K562 (cell line): Measurements from ENCODE around the gene NUP35. TPM values are rescaled to one million over a fixed set of nuclear protein-coding genes. Genes with fewer than 3 reads are reported as not detected.

Source experiments
- ATAC-seq: fragments of 200-7000 bp; cut with Tn5 transposase; 3 replicates; pipeline ENCODE4 v1.9.1; 2020; ENCODE audit warnings: moderate library complexity
- BruUV-seq: library from RNA; stranded (reverse); fragments of 400-500 nt; replicated peaks from 2 replicates; lab custom pipeline; 2021; lab: Mats Ljungman, UMichigan
- CTCF ChIA-PET: fragments of 300-600 bp; formaldehyde crosslinking; extraction: SDS; loops from one replicate; lab custom pipeline; 2021; ENCODE audit warnings: low intra/inter-chr PET ratio; lab: Yijun Ruan, JAX
- POLR2A ChIA-PET: fragments of 300-600, 350-650 bp; sonication (Branson Sonifier 250); formaldehyde crosslinking; extraction: SDS; loops from one replicate; lab custom pipeline; 2021; ENCODE audit warnings: antibody characterized with exemption, inconsistent platforms; lab: Yijun Ruan, JAX
- DNase-seq, 4 experiments: peaks; one replicate each; pipeline versions ENCODE4 v3.0.0 to v3.0.0-alpha.2; 2011 to 2018; ENCODE audit warnings: low spot score in 3 of 4, mixed read lengths in 3 of 4; ENCODE audit errors: extremely low read depth in 1 of 4
- FAIRE-seq: peaks from 2 replicates; lab custom pipeline; 2011; peaks lifted over from hg19 to GRCh38; lab: Jason Lieb, UNC
- H2AFZ ChIP-seq: 2 replicates; pipeline ENCODE4 v1.6.0; 2011; ENCODE audit warnings: low read depth, low read length, control low read depth, inconsistent platforms
- H3K27ac ChIP-seq: fragments of 200-600 bp; 3 replicates; pipeline ENCODE4 v1.8.0; 2011; ENCODE audit warnings: low read depth, mild to moderate bottlenecking, control low read depth, inconsistent platforms, low read length, moderate library complexity, mixed read lengths; ENCODE audit errors: extremely low read depth
- H3K27me3 ChIP-seq, 2 experiments: fragments of 300-600 bp in 1 of 2; 2 replicates in 1 of 2; 3 replicates in 1 of 2; pipeline versions ENCODE4 v1.6.0 to v1.8.0; 2011; ENCODE audit warnings: inconsistent platforms in 2 of 2, low read length in 2 of 2, mild to moderate bottlenecking in 1 of 2, mixed read lengths in 1 of 2, moderate library complexity in 1 of 2; ENCODE audit not compliant: control insufficient read depth in 2 of 2, insufficient read depth in 2 of 2
- H3K36me3 ChIP-seq: fragments of 300-600 bp; 3 replicates; pipeline ENCODE4 v1.8.0; 2011; ENCODE audit warnings: mild to moderate bottlenecking, low read length, inconsistent platforms; ENCODE audit not compliant: control insufficient read depth, insufficient read depth
- H3K4me1 ChIP-seq, 2 experiments: fragments of 200-600 bp in 1 of 2; replicated peaks in 1 of 2; 2 replicates in 1 of 2; 3 replicates in 1 of 2; pipeline versions ENCODE4 v1.5.1 to v1.8.0; 2011; ENCODE audit warnings: inconsistent platforms in 2 of 2, low read length in 2 of 2, mild to moderate bottlenecking in 1 of 2, mixed read lengths in 1 of 2, moderate library complexity in 1 of 2; ENCODE audit not compliant: control insufficient read depth in 2 of 2, insufficient read depth in 2 of 2
- H3K4me2 ChIP-seq: 2 replicates; pipeline ENCODE4 v1.6.1; 2011; ENCODE audit warnings: low read length, control low read depth, inconsistent platforms, mixed read lengths; ENCODE audit not compliant: insufficient read depth
- H3K4me3 ChIP-seq: fragments of 200-600 bp; sonication (generic), shearing (Covaris generic); 2 replicates; pipeline ENCODE4 v1.5.1; 2016; ENCODE audit warnings: control low read depth, inconsistent platforms
- H3K79me2 ChIP-seq: fragments of 200-600 bp; 3 replicates; pipeline ENCODE4 v1.8.0; 2011; ENCODE audit warnings: low read length, inconsistent platforms; ENCODE audit not compliant: control insufficient read depth, insufficient read depth
- H3K9ac ChIP-seq, 2 experiments: 2 replicates each; pipeline versions ENCODE4 v1.6.0 to v1.6.1; 2011; ENCODE audit warnings: low read depth in 2 of 2, low read length in 2 of 2, control low read depth in 1 of 2, inconsistent platforms in 1 of 2, mild to moderate bottlenecking in 1 of 2, mixed read lengths in 1 of 2; ENCODE audit not compliant: insufficient read depth in 1 of 2
- H3K9me1 ChIP-seq: one replicate; pipeline ENCODE4 v1.6.0; 2011; ENCODE audit warnings: inconsistent platforms, mild to moderate bottlenecking, low read length, moderate library complexity; ENCODE audit not compliant: control insufficient read depth, insufficient read depth
- H3K9me3 ChIP-seq: replicated peaks from 2 replicates; pipeline ENCODE4 v1.5.1; 2011; ENCODE audit warnings: low read depth, low read length, inconsistent platforms; ENCODE audit not compliant: control insufficient read depth, insufficient read depth
- H4K20me1 ChIP-seq: replicated peaks from 2 replicates; pipeline ENCODE4 v1.6.1; 2011; ENCODE audit warnings: low read length, inconsistent platforms, mixed read lengths; ENCODE audit not compliant: control insufficient read depth, insufficient read depth
- BACH1 ChIP-seq: fragments of 200-800 bp; sonication (Bioruptor generic); IDR thresholded peaks from 2 replicates; pipeline ENCODE4 v1.6.1; 2016; ENCODE audit warnings: missing genetic modification characterization, missing compliant biosample characterization
- CREB1 ChIP-seq, 2 experiments: sonication (generic) in 1 of 2; formaldehyde crosslinking in 1 of 2; IDR thresholded peaks; 2 replicates each; pipeline versions ENCODE4 v1.6.1 to v1.8.0; 2012 to 2022; ENCODE audit warnings: inconsistent platforms in 1 of 2, mild to moderate bottlenecking in 1 of 2, missing genetic modification reagents in 1 of 2, moderate library complexity in 1 of 2
- CREBBP ChIP-seq: IDR thresholded peaks from one replicate; pipeline ENCODE4 v1.6.1; 2012; ENCODE audit warnings: low read depth, mild to moderate bottlenecking, control low read depth, inconsistent platforms, low read length
- CTBP1 ChIP-seq: fragments of 450-650 bp; IDR thresholded peaks from 2 replicates; pipeline ENCODE4 v1.6.1; 2016; ENCODE audit warnings: borderline replicate concordance
- ELF4 ChIP-seq: fragments of 450-650 bp; formaldehyde crosslinking; IDR thresholded peaks from 2 replicates; pipeline ENCODE4 v1.4.0; 2022; ENCODE audit warnings: missing genetic modification characterization
- FOXJ2 ChIP-seq: fragments of 200-800 bp; sonication (Bioruptor generic); IDR thresholded peaks from 2 replicates; pipeline ENCODE4 v1.6.1; 2016; ENCODE audit warnings: missing genetic modification characterization, missing compliant biosample characterization
- FOXK2 ChIP-seq, 2 experiments: fragments of 450-650 bp; IDR thresholded peaks in 1 of 2; conservative IDR thresholded peaks in 1 of 2; 2 replicates each; pipeline ENCODE4 v1.6.1; 2016; ENCODE audit warnings: low read depth in 2 of 2, mild to moderate bottlenecking in 1 of 2
- KAT8 ChIP-seq: fragments of 450-650 bp; IDR thresholded peaks from 2 replicates; pipeline ENCODE4 v1.6.1; 2016; ENCODE audit warnings: low read depth, mild to moderate bottlenecking
- KDM5B ChIP-seq: fragments of 200-600 bp; sonication (generic); IDR thresholded peaks from 2 replicates; pipeline ENCODE4 v1.6.1; 2012; ENCODE audit warnings: low read depth, mild to moderate bottlenecking, moderate library complexity, low read length, control low read depth, inconsistent platforms; ENCODE audit not compliant: insufficient replicate concordance
- MCM3 ChIP-seq: fragments of 450-650 bp; IDR thresholded peaks from 2 replicates; pipeline ENCODE4 v1.6.1; 2016
- PHF8 ChIP-seq: fragments of 200-600 bp; sonication (generic); IDR thresholded peaks from 2 replicates; pipeline ENCODE4 v1.6.1; 2012; ENCODE audit warnings: mixed run types, mild to moderate bottlenecking, inconsistent platforms, low read length, moderate library complexity, borderline replicate concordance
- SREBF2 ChIP-seq: sonication (generic); formaldehyde crosslinking; IDR thresholded peaks from 2 replicates; pipeline ENCODE4 v1.4.0; 2020; ENCODE audit warnings: mild to moderate bottlenecking, missing genetic modification reagents
- SRSF7 ChIP-seq: fragments of 200-400 bp; formaldehyde crosslinking; optimal IDR thresholded peaks from 2 replicates; pipeline ENCODE3; 2017; ENCODE audit warnings: mild to moderate bottlenecking, low read depth, low read length
- THAP12 ChIP-seq: fragments of 250-450 bp; sonication (Bioruptor Pico); IDR thresholded peaks from 2 replicates; pipeline ENCODE4 v1.9.0; 2021; ENCODE audit warnings: mild to moderate bottlenecking, inconsistent platforms
- UBTF ChIP-seq, 2 experiments: IDR thresholded peaks; 2 replicates each; pipeline ENCODE4 v1.6.1; 2012; ENCODE audit warnings: improper control_type of control experiment in 2 of 2, low read depth in 2 of 2, low read length in 2 of 2, borderline replicate concordance in 1 of 2
- ZBTB17 ChIP-seq: fragments of 450-650 bp; formaldehyde crosslinking; IDR thresholded peaks from 2 replicates; pipeline ENCODE4 v1.4.0; 2020; ENCODE audit warnings: mild to moderate bottlenecking
- ZFP36 ChIP-seq: fragments of 150-350 bp; IDR thresholded peaks from 2 replicates; pipeline ENCODE4 v1.6.1; 2018; ENCODE audit warnings: low read length, low read depth; ENCODE audit not compliant: partially characterized antibody
- ZNF589 ChIP-seq: fragments of 200-800 bp; sonication (Bioruptor generic); IDR thresholded peaks from 2 replicates; pipeline ENCODE4 v1.6.1; 2016; ENCODE audit warnings: low read depth, missing genetic modification characterization, missing compliant biosample characterization
- WGBS: fragments of 100-300 bp; shearing (Covaris generic); methylation state at CpG from one replicate; pipeline ENCODE4 v1.1.6; 2016; ENCODE audit warnings: low coverage, mixed read lengths; ENCODE audit not compliant: insufficient coverage; ENCODE audit errors: missing lambda C conversion rate; 5-methylcytosine and 5-hydroxymethylcytosine counted together
- in situ Hi-C: fragments of 300-500 bp; cut with MboI; formaldehyde crosslinking; loops from 4 replicates; pipeline ENCODE4 v1.15.0; 2018; ENCODE audit warnings: inconsistent platforms, mixed read lengths
- intact Hi-C: fragments of 100-400 bp; cut with micrococcal nuclease; formaldehyde crosslinking; loops from 2 replicates; pipeline ENCODE4 v1.14.2; 2022
- polyA plus RNA-seq, 8 experiments: library from polyadenylated mRNA; depleted of rRNA in 4 of 8; stranded (reverse) in 5 of 8; unstranded in 3 of 8; fragments of >200 nt; fragmentation: Nextera tagmentation in 2 of 8; fragmentation: Illumina TruSeq in 1 of 8; extraction: Ambion mirVana in 2 of 8; extraction: Trizol in 1 of 8; gene quantifications; 2 replicates each; pipeline versions ENCODE4 v1.2.1 to v1.2.3, GENCODE V29; 2011 to 2014; ENCODE audit warnings: inconsistent platforms in 1 of 8, missing spikeins in 1 of 8
- total RNA-seq, 7 experiments: library from RNA; depleted of rRNA in 6 of 7; stranded (reverse); fragments of >200 nt in 6 of 7; fragmentation: Illumina TruSeq in 2 of 7; extraction: Trizol in 2 of 7; gene quantifications; 2 replicates each; pipeline versions ENCODE4 v1.2.1 to v1.2.3, GENCODE V29; 2011 to 2021; ENCODE audit warnings: low replicate concordance in 1 of 7

NUP35 gene
- total and polyA plus RNA-seq, 9 of the 15 experiments (the other 6 are each of a cell fraction or from before 2014, with no cell fraction given), result 24.5 to 78.2 (median 51.1) TPM

- Histone ChIP-seq H3K27me3 (no peaks in the 10 kb centered on the region), H3K9ac (peak overlapping the region; percentile 72 to 88), H3K9me1 (no peaks in the 10 kb centered on the region), H2AFZ (peak overlapping the region; percentile 94), H3K36me3 (no peaks in the 10 kb centered on the region), H3K27ac (peak overlapping the region; percentile 68), H3K4me1 (peaks cover 0 to 13% of the 10 kb centered on the region in 2 experiments; a peak in 2 of 5 replicates), H4K20me1 (no peaks in the 10 kb centered on the region), H3K4me3 (peak overlapping the region; percentile 58), H3K4me2 (peak overlapping the region; percentile 94), H3K79me2 (peaks cover 6% of the 10 kb centered on the region; the same call in 2 of the 3 replicates), H3K9me3 (no peaks in the 10 kb centered on the region)
- in situ Hi-C loops, result no loop called here
- FAIRE-seq (no peak), ATAC-seq (peak; percentile 73), DNase-seq (peak in 1 of 4 experiments; percentile 64)
- intact Hi-C loops, result no loop called here
- 5% methylated on average over 13 of the region's 13 CpGs for WGBS
- POLR2A ChIA-PET, result interaction anchor here (0.6 to 1.8 kb wide), 8 partner anchors 8 to 1571 kb away, joined by 3 to 6 read pairs (median 4); no protein-coding TSS in a partner anchor
- BruUV-seq, result TSS peak; percentile 96
- CTCF ChIA-PET, result no interaction called here
- TF ChIP-seq THAP12 (CRISPR knock-in tag) (no peak), KDM5B (peak; percentile 12), UBTF (IDR thresholded peaks at IDR 0.05; ENCODE audit: borderline replicate concordance in 1 of 2, low read depth in 2 of 2, low read length in 2 of 2) (0 out of 4 replicates have a peak, but pooled peaks of 1 of the 2 experiments have one; percentile 39), MCM3 (no peak), ELF4 (CRISPR knock-in tag) (no peak), BACH1 (no peak), ZBTB17 (CRISPR knock-in tag) (0 out of 2 replicates have a peak, but pooled peaks have one; percentile 41), CTBP1 (no peak), ZFP36 (no peak), CREBBP (no peak), SREBF2 (no peak), CREB1 (IDR thresholded peaks at IDR 0.05) (no peak), CREB1 (CRISPR knock-in tag; IDR thresholded peaks at IDR 0.05) (no peak), ZNF589 (CRISPR knock-in tag) (no peak), SRSF7 (no peak), FOXJ2 (no peak), KAT8 (no peak), FOXK2 (conservative IDR thresholded peaks at IDR 0.05 in 1 of 2, IDR thresholded peaks at IDR 0.05 in 1 of 2; ENCODE audit: low read depth in 2 of 2) (no peak), PHF8 (no peak)
Measured at GRCh38 chr2:183079139-183079775, 45.0 kb upstream of the NUP35 start.
